A673 (cell line): ENCODE results near the gene MSI2.

Source experiments
- EZH2 ChIP-seq: fragments of 200-600 bp; sonication (generic); IDR thresholded peaks from 2 replicates; pipeline ENCODE4 v1.6.1; 2017; ENCODE audit warnings: borderline replicate concordance, low read depth, mild to moderate bottlenecking, mixed read lengths, antibody characterized with exemption, low read length; ENCODE audit not compliant: poor library complexity, severe bottlenecking
- TF ChIP-seq, protein P1 (sequence below): fragments of 300-800, 200-600 bp; sonication (generic); conservative IDR thresholded peaks from 2 replicates; pipeline ENCODE4 v1.5.1; 2017; ENCODE audit warnings: low read depth, mild to moderate bottlenecking, antibody characterized with exemption, low read length, moderate library complexity, mixed read lengths

DNA sequence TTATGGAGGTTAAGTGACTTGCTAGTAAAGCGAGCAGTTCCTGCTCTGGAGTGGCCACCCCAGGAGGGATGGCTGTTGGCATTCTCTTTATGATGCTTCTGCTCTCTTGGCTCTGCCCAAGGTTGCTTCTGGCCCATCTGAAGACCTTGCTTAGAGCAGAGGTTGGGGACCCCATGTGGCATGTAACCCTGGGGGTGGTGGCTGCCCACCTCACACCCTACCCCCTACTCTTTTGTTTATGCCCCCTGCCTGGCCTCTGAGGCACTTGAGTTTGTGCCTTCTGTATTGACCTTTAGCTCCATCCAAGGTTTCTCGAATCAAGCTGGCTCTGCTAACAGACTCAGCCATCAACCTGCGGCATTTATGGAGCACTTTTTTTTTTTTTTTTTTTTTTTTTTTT is 214.6 kb downstream of the MSI2 start:
- TF ChIP-seq, protein P1, sequence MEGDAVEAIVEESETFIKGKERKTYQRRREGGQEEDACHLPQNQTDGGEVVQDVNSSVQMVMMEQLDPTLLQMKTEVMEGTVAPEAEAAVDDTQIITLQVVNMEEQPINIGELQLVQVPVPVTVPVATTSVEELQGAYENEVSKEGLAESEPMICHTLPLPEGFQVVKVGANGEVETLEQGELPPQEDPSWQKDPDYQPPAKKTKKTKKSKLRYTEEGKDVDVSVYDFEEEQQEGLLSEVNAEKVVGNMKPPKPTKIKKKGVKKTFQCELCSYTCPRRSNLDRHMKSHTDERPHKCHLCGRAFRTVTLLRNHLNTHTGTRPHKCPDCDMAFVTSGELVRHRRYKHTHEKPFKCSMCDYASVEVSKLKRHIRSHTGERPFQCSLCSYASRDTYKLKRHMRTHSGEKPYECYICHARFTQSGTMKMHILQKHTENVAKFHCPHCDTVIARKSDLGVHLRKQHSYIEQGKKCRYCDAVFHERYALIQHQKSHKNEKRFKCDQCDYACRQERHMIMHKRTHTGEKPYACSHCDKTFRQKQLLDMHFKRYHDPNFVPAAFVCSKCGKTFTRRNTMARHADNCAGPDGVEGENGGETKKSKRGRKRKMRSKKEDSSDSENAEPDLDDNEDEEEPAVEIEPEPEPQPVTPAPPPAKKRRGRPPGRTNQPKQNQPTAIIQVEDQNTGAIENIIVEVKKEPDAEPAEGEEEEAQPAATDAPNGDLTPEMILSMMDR: no peak
- no peak for TF ChIP-seq EZH2
